ENCODE data around the gene TNS4. TPM values are rescaled to one million over a fixed set of nuclear protein-coding genes. Genes with fewer than 3 reads are reported as not detected.

TNS4 gene
- total RNA-seq, 1 experiment from 2014 or later, result 0.59 TPM

DNA sequence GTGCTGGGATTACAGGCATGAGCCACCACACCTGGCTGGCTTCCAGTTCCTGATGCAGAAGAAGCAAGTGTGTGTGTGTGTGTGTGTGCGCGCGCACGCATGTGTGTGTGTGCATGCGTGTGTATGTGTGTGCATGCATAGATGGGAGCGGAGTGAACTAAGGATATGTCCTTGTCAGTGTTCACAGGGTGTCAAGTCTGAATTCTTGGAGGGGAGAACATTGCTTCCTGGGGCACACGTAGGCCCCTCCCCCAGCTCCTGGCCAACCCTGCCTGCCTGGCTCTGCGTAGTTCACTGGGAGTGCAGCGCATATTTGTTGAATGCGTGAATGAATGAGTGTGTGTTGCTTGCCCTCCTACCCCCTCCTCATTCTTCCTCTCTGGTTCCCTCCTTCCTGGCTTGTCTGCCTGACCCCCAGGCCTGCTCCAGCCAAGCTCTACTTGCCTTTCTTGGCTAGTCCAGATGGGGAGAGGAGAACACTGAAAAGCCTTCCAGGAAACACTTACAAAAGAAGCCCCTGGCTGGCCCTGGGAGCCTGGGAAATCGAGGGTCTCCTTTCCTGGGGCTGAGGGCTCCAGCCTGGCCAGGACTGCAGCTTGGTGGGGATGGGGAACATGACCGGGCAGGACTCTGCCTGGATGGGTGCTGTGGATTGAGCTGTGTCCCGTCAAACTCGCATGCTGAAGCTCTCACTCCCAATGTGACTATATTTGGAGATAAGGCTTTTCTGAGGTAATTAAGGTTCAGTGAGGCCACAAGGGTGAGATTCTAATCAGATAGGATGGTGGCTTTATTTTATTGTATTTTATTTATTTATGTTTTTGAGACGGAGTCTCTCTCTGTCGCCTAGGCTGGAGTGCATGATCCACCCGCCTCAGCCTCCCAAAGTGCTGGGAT lies 30.2 kb downstream of the TNS4 start:
- H3K4me3 Mint-ChIP-seq, result no peak overlapping the region
- Histone ChIP-seq H4K8ac (replicated peaks; ENCODE audit: insufficient read length, low read depth, low read length) (no peak overlapping the region), H2BK20ac (ENCODE audit: low read depth, low read length, poor library complexity, severe bottlenecking) (no peak overlapping the region), H3K23me2 (ENCODE audit: insufficient read length, low read depth, low read length, poor library complexity, severe bottlenecking) (no peaks in the 10 kb centered on the region), H4K20me1 (ENCODE audit: control insufficient read depth, insufficient read depth, insufficient read length) (no peaks in the 10 kb centered on the region), H2BK5ac (ENCODE audit: insufficient read length, low read length) (no peak overlapping the region), H3K14ac (ENCODE audit: insufficient read depth, low read length) (peak overlapping the region; percentile 44; the same call in 1 of the 2 replicates), H3K4me1 (ENCODE audit: insufficient read depth, low read length) (peaks cover 5% of the 10 kb centered on the region; the same call in 1 of the 2 replicates), H3K79me1 (ENCODE audit: insufficient read depth, low read depth, low read length, poor library complexity, severe bottlenecking) (no peaks in the 10 kb centered on the region), H3K23ac (ENCODE audit: insufficient read length, low read depth, low read length) (no peak overlapping the region), H3K79me2 (ENCODE audit: insufficient read depth, low read length) (no peaks in the 10 kb centered on the region), H3K9ac (ENCODE audit: extremely low read depth, insufficient read length, low read length) (no peak overlapping the region), H2AFZ (ENCODE audit: low read length) (no peak overlapping the region), H4K5ac (ENCODE audit: insufficient read length, low read depth, low read length) (no peak overlapping the region), H2BK12ac (ENCODE audit: insufficient read length, low read depth, low read length) (no peak overlapping the region), H3K56ac (ENCODE audit: insufficient read length, low read depth, low read length) (no peak overlapping the region), H3K27me3 (ENCODE audit: insufficient read depth, low read length) (no peaks in the 10 kb centered on the region), H2BK120ac (ENCODE audit: low read depth, low read length, poor library complexity, severe bottlenecking) (no peak overlapping the region), H2AK5ac (ENCODE audit: insufficient read length, low read length) (no peak overlapping the region), H3K4ac (ENCODE audit: low read depth, low read length) (no peak overlapping the region), H3K18ac (ENCODE audit: insufficient read length, low read depth, low read length) (peak overlapping the region; percentile 10), H3K4me2 (ENCODE audit: insufficient read depth, insufficient read length, low read length) (no peak overlapping the region), H4K91ac (ENCODE audit: insufficient read length, low read depth, low read length) (no peak overlapping the region), H3T11ph (ENCODE audit: low read length) (no peak overlapping the region), H3K9me3 (ENCODE audit: control insufficient read depth, low read depth, low read length) (no peaks in the 10 kb centered on the region), H3K27ac (ENCODE audit: insufficient read length, low read depth, low read length) (no peak overlapping the region), H2BK15ac (ENCODE audit: low read depth, low read length) (no peak overlapping the region)
- WGBS (ENCODE audit: extremely low coverage, insufficient read length, low lambda C conversion rate), result no CpG with 5 or more reads among the region's 17 CpGs
- no peak for DNase-seq
- TF ChIP-seq, protein P1, sequence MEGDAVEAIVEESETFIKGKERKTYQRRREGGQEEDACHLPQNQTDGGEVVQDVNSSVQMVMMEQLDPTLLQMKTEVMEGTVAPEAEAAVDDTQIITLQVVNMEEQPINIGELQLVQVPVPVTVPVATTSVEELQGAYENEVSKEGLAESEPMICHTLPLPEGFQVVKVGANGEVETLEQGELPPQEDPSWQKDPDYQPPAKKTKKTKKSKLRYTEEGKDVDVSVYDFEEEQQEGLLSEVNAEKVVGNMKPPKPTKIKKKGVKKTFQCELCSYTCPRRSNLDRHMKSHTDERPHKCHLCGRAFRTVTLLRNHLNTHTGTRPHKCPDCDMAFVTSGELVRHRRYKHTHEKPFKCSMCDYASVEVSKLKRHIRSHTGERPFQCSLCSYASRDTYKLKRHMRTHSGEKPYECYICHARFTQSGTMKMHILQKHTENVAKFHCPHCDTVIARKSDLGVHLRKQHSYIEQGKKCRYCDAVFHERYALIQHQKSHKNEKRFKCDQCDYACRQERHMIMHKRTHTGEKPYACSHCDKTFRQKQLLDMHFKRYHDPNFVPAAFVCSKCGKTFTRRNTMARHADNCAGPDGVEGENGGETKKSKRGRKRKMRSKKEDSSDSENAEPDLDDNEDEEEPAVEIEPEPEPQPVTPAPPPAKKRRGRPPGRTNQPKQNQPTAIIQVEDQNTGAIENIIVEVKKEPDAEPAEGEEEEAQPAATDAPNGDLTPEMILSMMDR (conservative IDR thresholded peaks at IDR 0.05), result no peak
- H3K9me3 Mint-ChIP-seq, result peaks cover 16 to 17% of the 10 kb centered on the region in 2 experiments
- H3K27me3 Mint-ChIP-seq (ENCODE audit: low read depth), result peaks cover 7% of the 10 kb centered on the region; the same call in 1 of the 2 replicates
- H3K36me3 Mint-ChIP-seq (ENCODE audit: insufficient read depth in 1 of 3, low read depth in 3 of 3), result peaks cover 0 to 21% (median 9%) of the 10 kb centered on the region in 3 experiments; a peak in 5 of 7 replicates
- peak overlapping the region in 2 of 3 experiments; percentile 54 to 74; a peak in 4 of 7 replicates for H3K27ac Mint-ChIP-seq
- peaks cover 22 to 32% of the 10 kb centered on the region in 2 experiments for H3K4me1 Mint-ChIP-seq
